Measurements from ENCODE around the gene OGFOD3.
"Not testable (repeated sequence)": the region's sequence is repeated elsewhere in the genome, so short reads cannot be mapped to it uniquely, and the experiment has no call there.

The OGFOD3 gene, protein sequence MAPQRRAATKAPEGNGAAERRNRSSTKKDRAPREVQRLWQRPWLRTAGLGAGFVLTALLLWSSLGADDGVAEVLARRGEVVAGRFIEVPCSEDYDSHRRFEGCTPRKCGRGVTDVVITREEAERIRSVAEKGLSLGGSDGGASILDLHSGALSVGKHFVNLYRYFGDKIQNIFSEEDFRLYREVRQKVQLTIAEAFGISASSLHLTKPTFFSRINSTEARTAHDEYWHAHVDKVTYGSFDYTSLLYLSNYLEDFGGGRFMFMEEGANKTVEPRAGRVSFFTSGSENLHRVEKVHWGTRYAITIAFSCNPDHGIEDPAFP

DNA sequence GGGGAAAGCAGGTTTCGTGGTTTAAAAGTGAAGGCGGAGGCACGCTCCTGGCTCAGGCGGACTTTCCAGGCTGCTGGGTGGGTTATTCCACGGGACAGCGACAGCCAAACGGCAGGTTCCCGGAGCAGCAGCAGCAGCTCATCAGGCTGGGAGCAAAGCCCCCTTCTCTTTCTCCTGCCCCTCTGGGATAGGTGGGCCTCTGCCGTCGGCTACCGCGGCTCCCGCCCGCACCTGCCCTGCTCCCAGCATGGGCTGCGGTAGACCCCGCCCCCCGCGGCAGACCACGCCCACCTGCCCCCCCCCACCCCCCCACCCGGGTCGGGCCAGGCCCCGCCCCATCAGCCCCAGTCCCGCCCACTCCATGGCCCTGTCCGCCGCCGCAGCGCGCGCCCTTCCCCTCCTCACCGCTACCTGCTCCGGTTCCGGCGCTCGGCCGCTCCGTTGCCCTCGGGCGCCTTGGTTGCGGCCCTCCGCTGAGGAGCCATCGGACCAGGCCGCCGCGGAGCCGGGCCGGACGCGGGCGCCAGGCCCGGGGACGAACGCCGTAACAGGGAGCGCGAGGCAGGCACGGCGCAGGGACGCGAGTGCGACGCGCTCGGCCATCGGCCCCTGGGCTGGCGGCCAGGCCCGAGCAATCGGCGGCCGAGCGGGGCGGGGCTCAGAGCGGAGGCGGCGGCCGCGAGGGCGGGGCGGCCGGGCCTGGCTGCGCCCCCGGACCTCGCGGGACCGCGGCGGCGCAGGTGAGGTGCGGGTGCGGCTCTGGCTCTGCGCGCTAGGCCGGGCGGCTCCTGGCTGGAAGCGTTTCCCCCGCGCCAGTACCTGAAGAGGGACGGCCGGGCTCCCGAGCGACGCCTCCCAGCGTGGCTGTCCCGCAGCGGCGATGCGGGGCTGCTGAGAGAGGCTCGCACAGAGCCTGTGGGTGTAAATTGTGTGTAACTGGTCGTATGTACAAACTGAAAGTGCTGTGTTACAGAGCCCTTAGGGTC is at the start of gene OGFOD3, which contains the start of gene HEXD:
Gene OGFOD3 (minus strand): TSS at position 586 of the 986 bp plus-strand sequence. CDS start 101 bp downstream, at position 485.
Gene HEXD (plus strand): TSS at position 347 of the 986 bp plus-strand sequence. CDS start 1,453 bp downstream, outside the sequence.
- DNase-seq = peak; percentile 18

DNA sequence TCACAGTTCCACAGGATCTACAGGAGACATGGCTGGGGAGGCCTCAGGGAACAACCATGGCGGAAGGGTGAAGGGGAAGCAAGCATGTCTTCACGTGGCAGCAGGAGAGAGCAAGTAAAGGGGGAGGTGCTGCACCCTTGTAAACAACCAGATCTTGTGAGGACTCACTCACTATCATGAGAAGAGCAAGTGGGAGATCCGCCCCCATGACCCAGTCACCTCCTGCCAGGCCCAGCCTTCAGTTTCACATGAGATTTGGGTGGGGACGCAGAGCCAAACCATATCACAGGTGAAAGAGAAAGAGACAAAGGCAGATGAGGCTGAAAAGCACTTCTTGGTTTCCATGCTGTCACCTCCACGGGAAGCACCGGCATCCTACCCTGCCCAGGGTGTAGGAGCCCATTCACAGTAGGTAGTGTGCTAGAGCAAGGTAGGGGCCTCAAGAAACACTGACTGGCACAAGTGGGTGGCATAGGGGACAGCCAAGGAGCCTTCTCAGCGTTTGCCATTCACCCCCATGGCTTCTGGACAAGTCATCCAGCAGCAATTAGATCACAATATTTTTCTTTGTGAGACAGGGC is 46.7 kb upstream of the OGFOD3 start:
- DNase-seq = no peak

DNA sequence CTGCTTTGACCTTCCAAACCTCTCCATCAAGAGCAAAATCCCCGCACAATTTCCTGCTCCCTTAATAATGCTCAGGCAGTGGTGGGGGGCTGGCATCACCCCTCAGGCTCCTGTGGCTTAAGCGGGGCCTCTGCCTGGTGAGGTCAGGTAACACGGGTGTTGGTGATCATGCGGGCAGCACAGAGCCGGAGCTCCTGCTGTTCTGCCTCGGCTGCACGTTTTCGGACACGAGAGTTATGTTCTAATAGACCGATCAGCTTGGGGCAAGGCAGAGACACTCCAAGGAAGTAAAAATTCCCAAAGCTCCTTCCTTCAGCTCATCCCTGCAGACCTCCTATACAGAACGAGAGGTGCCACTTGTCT is 46.2 kb upstream of the OGFOD3 start:
- no peak for DNase-seq

DNA sequence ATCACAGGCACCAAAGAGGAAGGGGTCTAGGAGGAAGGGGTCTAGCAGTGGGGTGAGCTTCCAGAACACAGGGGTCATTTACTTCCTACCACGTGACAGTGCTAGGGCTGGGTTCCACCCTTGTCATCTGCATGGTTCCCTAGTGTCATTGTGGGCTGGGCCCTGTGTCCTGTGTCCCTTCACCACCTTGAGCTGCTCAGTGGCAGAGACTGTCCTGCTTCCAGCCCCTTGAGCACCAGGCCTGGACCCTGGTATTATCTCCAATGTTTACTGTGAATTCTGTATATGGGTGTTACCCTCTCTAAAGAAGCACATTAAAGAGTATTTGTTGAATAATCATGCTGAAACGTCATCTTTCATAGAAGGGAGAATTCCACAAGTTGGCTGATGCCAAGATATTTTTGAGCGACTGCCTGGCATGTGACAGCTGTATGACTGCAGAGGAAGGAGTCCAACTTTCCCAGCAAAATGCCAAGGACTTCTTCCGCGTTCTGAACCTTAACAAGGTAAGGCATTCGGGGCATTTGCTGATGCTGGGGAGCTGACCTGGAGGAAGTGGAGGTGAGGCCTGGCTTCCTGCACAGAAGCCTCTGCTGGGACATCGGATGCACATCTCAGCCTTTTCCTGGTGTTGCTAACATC is 45.7 kb upstream of the OGFOD3 start:
- no peak for DNase-seq

DNA sequence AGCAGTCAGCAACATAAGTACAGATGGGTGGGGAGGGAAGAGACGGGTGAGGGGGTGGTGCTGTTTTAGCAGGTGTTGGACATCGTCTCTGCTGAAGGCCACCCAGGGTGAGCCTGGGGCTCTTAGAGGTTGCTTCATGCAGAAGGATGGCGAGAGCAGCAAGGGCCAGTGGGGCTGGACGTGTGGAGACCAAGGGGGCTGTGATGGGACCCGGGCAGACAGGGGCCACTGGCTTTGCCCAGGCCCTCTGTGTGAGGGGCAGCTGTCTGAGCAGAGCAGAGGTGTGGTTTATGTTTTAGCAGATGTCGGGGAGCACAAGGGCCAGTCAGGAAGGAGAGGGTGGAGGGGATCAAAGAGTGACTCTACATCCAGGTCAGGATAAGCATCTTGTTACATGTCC is 45.0 kb upstream of the OGFOD3 start:
- DNase-seq = no peak

DNA sequence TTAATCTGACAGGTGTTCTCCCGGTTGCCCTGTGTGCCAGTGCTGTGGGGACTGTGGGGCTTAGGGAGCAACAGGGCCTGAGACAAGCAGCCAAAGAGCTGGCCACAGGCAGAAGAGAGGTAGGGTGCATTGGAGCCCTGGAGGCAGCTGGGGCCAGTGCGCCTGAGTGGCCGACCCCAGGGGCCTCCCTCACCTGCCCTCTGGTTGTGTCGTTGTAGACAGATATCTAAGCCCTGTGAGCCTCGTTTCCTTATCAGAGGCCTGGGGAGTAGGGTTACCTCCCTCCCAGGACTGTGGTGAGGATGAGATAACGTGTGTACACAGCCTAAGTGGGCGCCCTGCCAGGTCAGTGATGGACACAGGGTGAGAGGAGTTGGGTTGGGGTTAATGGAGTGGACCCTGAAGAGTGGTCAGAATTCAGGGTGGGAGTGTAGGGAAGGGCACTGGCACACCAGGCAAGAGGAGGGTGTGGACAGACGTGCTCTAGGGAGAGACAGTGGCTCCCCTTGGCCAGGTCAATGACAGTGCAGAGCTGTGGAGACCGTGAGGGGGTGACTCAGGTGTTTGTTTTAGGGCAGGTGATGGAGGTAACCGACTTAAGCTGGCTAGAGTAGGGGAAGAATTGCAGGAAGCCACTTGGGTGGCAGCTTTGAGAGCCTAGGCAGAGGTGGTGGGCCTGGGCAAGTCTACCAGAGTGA is 43.6 kb upstream of the OGFOD3 start:
- DNase-seq = no peak

DNA sequence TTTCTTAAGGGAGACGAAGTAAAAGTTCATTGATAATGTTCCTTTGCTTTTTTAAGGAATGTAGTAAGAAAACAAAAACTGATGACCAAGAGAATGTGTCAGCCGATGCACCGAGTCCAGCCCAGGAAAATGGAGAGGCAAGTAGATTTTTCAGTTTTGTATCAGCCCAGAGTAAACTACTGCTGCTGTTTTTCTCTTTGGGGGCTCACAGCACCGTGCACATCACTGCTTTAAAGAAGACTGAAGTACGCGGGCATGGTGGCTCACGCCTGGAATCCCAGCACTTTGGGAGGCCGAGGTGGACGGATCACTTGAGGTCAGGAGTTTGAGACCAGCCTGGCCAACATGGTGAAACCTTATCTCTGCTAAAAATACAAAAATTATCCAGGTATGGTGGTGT is 41.5 kb upstream of the OGFOD3 start:
- not testable (repeated sequence) for DNase-seq

DNA sequence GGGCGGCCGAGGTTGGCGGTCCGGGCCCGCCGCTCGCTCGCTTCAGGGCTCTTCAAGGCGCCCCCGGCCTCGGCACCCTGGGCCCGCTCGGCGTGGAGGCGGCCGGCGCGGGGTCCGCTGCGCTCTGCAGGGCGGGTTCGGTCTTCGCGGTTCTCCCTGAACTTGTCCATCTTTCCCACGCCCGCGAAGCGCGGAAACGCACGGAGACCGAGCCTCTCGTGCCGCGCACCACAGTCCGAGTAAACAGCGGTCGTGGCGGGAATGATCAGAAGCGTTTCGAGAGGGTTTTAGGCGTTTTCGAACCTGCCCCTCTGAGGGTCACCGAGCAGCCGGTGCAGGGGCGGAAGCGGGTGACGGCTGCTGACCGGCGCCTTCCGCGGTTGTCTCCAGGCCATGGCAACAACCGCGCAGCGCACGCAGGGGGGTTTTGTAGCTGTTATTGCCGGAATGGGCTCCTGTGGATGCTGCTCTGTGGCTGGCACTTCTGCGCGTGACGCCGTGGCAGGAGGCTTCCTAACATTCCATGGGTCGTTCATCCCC is 40.6 kb upstream of the OGFOD3 start:
- no peak for DNase-seq

DNA sequence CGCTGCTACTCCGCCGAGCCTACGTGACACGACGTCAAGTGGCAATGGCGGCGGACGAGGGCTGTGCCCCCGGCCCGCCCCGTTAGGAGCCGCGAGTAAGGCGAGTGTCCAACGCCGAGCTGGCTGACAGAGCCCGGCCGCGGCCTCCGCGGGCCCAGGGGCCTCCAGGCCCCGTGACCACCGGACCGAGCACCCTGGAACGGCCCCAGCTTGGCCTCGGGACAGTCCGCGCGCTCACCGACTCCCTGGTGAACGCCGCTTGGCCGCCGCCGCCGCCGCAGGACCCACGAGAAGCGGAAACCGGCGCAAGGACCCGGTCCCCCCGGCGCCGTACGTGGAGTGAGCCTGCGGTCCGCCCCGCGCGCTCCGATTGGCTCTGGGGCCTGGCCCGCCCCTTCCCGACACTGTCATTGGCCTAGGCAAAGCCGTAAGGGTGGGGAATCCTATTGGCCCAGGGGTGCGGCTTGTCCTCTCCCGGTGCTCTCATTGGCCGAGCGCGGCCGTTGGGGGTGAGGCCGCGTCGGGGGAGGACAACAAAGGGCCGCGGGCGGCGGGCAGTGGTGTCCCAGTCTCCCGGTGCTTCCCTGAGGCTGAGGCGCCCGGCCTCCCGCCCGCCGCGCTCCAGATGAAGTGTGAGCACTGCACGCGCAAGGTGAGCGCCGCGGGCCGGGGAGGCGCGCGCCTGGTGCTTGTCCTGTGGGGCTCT is 39.9 kb upstream of the OGFOD3 start, which contains the start of gene NARF:
Gene NARF (plus strand): TSS at position 563 of the 706 bp plus-strand sequence. CDS start 63 bp downstream, at position 626.
- DNase-seq = peak; percentile 96

DNA sequence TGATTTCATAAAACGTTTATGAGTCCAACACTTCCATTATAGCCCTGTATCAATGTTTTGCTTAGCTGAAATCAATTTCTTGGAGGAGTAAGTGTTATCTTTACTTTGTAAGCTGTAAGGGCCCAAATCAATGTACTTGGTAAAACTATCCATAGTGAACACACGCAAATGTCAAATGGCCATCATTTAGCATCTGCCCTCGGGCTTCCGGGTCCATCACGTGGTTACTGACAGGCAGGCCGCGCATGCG is 39.5 kb upstream of the OGFOD3 start:
- DNase-seq = peak; percentile 82

DNA sequence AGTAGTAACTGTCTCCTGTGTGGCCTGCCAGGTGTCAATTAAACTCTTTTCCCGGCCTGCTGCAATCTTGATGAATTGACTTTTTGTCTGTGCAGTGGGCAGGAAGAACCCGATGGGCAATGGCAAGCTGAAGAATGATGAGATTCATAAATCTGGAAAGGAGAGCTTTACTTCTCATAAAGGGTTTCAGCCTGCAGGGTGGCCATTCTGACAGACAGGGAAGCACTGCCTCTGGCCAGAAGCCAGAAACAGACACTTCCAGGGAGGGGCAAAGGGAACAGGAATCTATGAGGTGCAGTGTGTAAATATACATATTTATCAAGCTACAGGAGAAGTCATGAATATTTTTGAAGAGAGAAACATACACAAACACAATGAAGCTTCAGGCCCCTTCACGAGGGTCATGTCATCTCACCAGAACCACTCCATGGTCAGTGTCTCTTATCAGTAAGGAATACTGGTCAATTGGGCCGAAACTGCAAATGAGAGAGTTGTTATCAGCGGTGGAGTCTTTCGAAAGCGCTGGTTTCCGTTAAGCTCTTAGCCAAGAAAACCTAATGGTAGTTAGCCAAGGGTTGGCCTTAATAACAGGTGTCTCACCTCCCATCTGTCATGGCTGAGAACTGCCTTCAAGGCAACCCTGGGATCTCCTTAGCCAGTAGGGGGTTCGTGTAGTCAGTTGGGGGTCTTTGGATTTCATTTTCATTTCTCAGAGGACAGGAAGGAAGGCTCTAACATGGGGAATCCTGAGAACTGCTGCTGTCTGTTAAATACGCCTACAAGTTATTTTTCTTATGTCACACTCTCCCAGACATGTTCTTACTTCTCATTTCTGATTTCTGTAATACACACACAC is 38.9 kb upstream of the OGFOD3 start:
- no peak for DNase-seq

DNA sequence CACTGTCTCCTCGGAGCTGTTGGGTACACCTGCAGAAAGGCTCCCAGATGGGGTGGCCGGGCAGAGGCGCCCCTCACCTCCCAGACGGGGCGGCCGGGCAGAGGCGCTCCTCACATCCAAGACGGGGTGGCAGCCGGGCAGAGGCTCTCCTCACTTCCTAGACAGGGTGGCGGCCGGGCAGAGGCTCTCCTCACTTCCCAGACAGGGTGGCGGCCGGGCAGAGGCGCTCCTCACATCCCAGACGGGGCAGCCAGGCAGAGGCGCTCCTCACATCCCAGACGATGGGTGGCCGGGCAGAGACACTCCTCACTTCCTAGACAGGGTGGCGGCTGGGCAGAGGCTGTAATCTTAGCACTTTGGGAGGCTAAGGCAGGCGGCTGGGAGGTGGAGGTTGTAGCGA is 35.3 kb upstream of the OGFOD3 start:
- DNase-seq = not testable (repeated sequence)

DNA sequence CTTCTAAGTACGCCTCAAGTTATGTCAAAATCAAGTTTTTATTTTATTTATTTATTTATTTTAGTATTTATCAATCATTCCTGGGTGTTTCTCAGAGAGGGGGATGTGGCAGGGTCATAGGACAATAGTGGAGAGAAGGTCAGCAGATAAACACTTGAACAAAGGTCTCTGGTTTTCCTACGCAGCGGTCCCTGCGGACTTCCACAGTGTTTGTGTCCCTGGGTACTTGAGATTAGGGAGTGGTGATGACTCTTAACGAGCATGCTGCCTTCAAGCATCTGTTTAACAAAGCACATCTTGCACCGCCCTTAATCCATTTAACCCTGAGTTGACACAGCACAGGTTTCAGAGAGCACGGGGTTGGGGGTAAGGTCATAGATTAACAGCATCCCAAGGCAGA is 34.8 kb upstream of the OGFOD3 start:
- not testable (repeated sequence) for DNase-seq

DNA sequence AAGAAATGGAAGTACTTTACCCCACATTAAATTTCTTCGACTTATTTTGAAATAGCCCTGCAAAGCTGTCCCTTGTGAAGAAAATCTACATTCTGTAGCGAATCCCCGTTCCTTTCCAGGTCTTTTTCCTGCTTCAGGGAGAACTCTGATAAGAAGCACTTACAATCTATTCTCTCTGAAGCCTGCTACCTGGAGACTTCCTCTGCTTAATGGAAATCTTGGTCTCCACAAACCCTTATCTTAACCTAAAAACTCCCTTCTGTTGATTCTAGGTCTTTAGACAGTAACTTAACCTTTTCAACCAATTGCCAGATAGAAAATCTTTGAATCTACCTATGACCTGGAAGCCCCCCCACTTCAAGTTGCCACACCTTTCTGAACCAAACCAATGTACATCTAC is 33.8 kb upstream of the OGFOD3 start:
- no peak for DNase-seq

DNA sequence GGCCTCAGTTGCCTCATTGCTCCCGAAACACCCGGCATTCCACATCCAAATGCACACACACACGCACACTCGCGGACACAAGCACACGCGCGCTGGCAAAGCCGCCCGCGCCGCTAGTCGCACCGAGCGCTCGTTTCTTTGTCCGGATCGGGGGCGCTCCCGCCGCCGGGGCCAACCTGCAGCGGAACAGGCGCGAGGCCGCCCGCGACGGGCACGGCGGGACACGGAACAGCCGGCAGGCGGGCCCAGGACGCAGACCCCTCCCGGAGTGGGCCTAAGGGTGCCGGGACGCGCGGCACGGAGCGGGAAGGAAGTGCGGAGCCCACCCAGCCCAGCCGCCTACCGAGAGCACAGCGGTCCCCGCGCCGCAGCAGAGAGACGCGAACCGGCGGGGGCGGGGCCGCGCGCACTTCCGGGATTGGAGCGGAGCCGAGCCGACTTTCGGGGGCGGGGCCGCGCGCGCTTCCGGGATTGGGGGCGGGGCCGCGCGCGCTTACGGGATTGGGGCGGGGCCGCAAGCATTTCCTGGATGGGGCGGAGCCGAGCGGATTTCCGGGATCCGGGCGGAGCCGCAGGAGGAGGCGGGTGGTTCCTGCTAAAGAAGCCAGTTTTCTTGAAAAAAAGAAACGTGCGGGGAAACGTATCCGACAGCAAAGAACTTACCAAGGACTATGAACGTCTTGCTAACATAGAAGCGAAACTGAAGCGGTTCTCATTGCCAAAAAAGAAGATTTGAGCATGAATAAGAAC is 32.1 kb upstream of the OGFOD3 start, which contains the start of gene CYBC1:
Gene CYBC1 (minus strand): TSS at position 396 of the 750 bp plus-strand sequence. CDS start 1,498 bp downstream, outside the sequence.
- peak; percentile 65 for DNase-seq

DNA sequence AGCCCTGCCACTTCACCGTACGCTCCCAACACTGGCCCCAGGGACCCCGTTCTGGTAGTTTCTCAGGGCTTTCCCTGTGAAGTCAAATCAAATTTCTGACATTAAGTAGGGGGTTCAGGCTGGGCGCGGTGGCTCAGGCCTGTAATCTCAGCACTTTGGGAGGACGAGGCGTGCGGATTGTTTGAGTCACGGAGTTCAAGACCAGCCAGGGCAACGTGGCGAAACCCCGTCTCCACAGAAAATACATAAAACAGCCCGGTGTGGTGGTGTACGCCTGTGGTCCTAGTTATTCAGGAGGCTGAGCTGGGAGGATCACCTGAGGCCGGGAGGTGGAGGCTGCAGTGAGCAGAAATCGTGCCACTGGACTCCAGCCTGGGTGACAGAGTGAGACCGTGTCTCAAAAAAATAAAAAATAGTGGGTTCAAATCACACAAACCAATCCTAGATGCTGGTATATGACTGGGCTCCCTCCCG is 31.5 kb upstream of the OGFOD3 start:
- no peak for DNase-seq

DNA sequence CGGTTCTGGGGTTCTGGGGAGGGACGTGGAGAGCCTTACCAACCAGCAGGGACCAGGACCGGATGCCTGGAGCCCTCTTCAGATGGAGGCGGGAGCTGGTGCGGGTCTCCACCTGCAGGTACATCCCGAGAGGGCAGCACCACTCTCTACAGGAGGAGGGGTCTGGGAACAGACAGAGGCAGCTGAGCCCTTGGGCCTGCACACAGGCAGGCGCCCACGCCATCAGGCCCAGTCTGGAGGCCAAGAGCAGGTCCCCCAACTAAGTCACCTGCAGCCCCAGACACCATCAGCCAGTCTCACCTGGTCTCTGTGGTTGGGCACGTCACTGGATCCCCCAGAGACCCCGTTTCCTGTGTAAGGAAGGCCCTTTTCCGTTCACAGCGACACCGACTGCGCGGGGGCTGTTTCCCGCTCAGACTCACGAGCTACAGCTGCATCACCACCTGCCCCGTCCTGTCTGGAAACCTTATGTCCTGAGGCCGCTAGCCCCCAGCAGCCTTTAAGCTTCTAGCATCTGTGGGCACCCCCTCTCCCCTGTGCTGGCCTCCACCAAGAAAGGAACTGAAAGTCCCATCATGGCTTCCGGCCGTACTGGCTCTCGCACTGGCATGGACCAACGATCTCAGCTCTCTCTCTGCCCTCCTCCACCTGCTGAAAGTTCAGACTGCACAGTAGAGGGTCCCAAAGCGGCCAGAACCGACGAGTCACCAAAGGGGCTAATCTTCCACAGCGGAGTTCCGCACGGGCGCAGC is 30.9 kb upstream of the OGFOD3 start:
- peak; percentile 82 for DNase-seq

DNA sequence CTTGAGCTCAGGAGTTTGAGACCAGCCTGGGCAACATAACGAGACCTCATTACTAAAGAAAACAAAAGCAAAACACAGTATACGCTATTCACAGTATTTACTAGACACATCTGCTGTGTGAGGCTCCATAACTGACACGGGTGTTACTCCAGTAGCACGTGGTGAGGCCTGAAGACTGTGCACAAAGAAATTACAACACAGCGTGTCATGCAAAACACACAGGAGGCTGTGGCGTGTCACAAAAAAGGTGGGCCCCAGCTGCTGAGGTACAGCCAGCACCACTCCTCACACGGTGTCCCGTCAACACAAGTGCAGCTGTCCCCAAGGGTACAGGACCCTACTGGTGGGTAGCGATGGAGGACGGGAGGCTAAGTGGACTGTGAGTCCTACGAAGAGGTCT is 29.5 kb upstream of the OGFOD3 start:
- no peak for DNase-seq

DNA sequence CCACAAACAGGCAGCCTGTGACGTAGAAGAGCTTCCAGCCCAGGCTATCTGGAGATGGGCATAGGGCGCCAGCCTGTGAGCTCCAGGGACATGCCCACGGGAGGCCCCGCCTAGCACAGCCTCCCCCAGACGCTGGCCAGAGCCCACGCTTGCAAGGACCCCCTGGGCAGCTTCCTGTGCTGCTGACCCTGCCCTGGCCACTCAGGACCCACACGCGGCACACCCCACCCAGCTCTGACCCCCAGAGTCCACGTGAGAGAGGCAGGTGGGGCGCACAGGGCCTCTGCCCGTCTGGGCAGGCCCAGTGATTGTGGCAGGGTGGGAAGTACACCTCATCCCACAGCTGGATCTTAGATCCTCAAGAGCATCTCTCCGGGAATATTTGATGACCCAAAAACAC is 28.3 kb upstream of the OGFOD3 start:
- DNase-seq = no peak
